Astrocyte (in vitro differentiated cells and primary cell): Measurements from ENCODE around the gene CENPS.

ENCODE experiments used
- CTCF ChIP-seq: IDR thresholded peaks from 2 replicates; pipeline ENCODE4 v1.5.1; 2011; ENCODE audit warnings: low read depth, mild to moderate bottlenecking, inconsistent platforms, low read length, moderate library complexity; ENCODE audit not compliant: insufficient read depth
- EZH2 ChIP-seq: IDR thresholded peaks from 2 replicates; pipeline ENCODE4 v1.6.1; 2012; ENCODE audit warnings: mild to moderate bottlenecking, low read length, inconsistent platforms; ENCODE audit not compliant: insufficient read depth

- TF ChIP-seq CTCF = no peak
- no peak for TF ChIP-seq EZH2
These were observed 43.2 kb upstream of the CENPS start for GRCh38 chr1:10386761-10387676.
